GM19025 (cell line): ENCODE results near the gene KRT34.
"Not testable (repeated sequence)": the region's sequence is repeated elsewhere in the genome, so short reads cannot be mapped to it uniquely, and the experiment has no call there.

Source experiments
- ATAC-seq: cut with Tn5 transposase; IDR thresholded peaks from one replicate; pipeline ENCODE4 v1.9.1; 2021; ENCODE audit warnings: mild to moderate bottlenecking, low read depth, moderate library complexity; ENCODE audit not compliant: unreplicated experiment

KRT34 gene

DNA sequence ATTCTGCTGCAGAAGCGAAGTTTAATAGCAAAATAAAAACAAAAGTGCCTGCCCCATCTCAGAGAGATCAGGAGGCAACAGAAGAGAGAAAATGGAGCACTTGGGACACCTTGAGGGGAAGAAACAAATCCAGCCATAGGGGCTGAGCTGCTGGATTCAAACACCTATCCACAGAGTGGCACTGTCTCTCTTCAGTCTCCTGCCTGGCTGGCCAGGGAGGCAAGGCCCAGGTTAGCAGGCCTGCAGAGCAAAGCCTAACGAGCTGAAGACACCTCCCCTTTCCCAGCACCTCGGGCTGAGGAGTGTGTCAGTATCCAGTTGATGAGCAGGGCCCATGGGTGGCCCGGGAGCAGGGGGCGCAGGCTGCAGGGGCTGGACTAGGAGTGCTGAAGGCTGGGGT, 24.1 kb upstream of the KRT34 start:
- ATAC-seq = no peak

GRCh38 chr17:41404024-41404671, 22.0 kb upstream of the KRT34 start:
- ATAC-seq = no peak

GRCh38 chr17:41403404-41404023, 21.4 kb upstream of the KRT34 start:
- ATAC-seq = no peak

DNA sequence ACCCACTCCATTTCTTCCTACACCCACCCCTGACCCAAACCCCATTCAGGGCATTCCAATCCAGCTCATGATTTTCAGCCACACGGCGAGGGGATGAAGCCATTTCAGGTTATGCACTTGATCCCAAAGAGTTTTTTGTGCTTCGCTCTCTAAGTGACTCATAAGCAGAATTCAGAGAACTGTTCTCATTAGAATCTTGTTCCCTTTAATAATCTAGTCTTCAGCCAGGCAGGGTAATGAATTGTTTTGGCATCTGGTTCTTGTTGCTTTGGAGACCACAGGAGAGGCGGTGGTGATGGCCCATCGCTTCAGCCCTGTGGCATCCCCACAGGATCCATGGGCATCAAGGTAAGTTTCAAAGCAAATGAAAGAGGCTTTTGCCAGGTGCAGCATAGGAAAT, 20.1 kb upstream of the KRT34 start:
- ATAC-seq = no peak

- ATAC-seq = no peak
Observed at GRCh38 chr17:41396996-41397660, 15.0 kb upstream of the KRT34 start, which contains the start of gene KRT31. TSS of gene KRT31 (minus strand) at chr17:41397608. CDS start at chr17:41397539, 69 bp downstream.

GRCh38 chr17:41396340-41396739, 14.2 kb upstream of the KRT34 start:
- no peak for ATAC-seq

DNA sequence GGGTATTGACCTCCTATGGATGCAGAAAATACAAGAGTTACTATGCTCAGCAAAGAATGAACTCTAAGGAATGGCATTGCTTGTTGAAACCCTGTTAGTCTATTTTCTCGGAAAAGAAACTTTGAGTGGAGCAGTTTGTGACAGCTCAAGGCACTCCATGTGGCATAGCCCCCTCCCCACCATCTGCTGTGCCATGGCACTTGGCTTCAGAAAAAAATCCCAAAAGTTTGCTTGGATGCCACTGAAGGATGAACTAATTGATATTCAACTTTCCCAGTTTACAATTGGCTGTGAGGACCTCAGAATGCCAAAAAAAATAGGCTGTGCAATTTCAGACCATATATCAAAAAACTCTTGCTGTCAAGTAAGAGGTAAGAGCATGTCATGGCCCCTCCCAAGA, 13.5 kb upstream of the KRT34 start:
- ATAC-seq = no peak

- ATAC-seq = not testable (repeated sequence)
Observed at GRCh38 chr17:41395044-41395443, 12.9 kb upstream of the KRT34 start.

GRCh38 chr17:41394254-41394996, 12.3 kb upstream of the KRT34 start:
- ATAC-seq = no peak

GRCh38 chr17:41393826-41394225, 11.7 kb upstream of the KRT34 start:
- no peak for ATAC-seq

DNA sequence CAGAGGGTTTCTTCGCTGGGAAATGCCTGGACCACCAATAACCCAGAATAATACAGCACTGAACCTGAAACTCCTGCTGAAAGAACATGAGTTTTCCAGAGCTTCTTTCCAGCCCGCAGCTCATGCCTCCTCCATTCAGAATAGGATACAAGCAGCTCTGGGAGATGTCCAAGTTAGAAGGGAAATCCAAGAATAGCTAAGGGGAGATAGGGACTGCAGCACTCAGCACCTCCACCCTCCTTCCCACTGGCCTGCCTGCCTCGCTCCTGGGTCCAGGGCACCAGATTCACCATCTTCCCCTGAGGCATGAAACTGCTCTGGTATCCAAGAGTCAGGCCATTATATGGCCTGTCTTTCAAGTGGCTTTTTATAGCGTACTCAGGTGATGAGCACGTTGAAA, 11.2 kb upstream of the KRT34 start:
- ATAC-seq = no peak

DNA sequence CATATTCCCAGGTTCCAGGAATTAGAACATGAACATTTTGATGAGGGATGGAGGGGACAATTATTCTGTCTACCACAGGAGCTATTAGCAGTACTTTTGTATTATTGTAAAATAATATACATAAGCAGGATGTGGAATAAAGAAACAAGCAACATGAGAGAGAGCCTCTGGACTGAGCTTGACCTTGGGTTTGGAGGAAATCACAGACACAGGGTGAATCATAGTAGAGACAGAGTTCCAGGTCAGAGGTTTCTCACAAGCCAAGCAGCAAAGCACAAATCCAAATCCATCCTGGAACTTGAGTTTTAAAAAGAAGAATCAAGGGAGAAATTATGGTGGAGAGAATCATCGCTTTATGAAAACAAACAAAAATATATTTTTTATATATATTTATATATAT, 10.2 kb upstream of the KRT34 start:
- ATAC-seq = no peak

- no peak for ATAC-seq
Observed at GRCh38 chr17:41391535-41391934, 9.4 kb upstream of the KRT34 start.

- no peak for ATAC-seq
Observed at GRCh38 chr17:41390411-41390938, 8.4 kb upstream of the KRT34 start.

DNA sequence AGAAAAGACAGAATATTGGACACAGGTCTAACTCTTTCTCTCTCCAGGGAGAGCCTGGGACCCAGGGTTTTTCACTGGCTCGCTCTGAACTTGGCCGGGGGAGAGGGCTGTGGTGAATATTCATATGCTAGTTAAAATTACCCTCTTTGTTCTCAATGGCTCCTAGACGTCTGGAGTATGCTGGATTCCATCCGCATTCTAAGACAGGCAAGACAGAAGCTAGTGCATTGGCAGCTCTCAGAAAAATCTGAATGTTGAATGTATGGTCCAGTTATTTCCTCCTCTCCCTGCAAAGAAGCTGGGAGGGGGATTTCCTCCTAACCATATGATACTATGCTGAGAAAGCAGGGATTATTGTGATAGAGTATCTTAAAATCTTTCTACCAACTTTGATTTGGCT, 5.6 kb upstream of the KRT34 start:
- ATAC-seq = no peak

DNA sequence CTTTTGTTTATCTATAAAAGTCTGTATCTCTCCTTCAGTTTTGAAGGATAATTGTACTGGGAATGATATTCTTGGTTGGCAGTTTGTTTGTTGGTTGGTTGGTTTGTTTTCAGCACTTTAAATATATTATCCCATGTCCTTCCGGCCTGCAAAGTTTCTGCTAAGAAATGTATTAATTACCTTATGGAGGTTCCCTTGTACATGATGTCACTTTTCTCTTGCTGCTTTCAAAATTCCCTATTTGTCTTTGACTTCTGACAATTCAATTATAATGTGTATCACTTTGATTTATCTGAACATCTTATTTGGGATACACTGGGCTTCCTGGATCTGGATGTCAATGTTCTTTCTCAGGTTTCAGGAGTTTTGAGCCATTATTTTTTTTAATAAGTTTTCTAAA, 4.1 kb upstream of the KRT34 start:
- ATAC-seq = no peak

DNA sequence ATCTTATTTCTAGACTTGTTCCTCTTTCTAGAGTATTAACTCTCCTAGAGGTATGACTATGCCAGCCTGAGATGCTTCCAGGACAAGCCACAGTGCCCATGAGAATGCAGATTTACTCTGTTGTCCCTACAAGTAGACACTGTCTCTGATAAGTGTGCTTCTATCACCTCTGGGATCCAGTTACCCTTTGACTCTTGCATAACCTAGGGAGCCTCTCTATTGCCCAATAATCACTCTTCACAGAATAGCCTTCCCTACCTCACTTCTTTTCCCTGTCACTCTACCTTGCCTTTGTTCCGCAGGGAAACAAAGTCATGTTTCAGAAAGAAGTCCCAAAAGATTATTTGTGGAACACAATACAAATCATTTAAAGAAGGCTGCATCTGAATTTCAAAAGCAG, 1.6 kb upstream of the KRT34 start:
- no peak for ATAC-seq

- ATAC-seq = no peak
Observed at GRCh38 chr17:41382394-41382793, 288 bp upstream of the KRT34 start.

- ATAC-seq = not testable (repeated sequence)
Observed at GRCh38 chr17:41380091-41380490, 2.0 kb downstream of the KRT34 start.

- ATAC-seq = no peak
Observed at GRCh38 chr17:41377546-41377945, 4.6 kb downstream of the KRT34 start.

DNA sequence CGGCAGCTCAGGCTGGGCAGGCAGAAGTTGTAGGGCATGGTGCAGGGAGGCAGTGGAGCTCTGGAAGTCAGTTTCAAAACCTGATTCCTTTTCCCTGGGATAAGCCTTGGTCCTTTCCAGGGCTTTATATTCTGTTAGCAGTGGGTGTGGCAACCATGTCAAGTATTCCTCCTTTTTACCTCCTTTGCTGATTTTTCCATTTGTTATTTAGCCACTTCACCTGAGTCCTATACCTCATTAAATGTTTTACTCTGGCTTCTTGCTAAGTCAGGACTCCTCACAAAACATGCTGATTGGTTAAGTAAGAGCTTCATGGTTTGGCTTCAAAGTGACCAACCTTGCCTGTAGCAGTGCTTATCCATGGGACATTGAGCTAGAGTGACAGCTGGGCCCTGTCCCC, 12.4 kb downstream of the KRT34 start, which contains the start of gene KRT33B:
Gene KRT33B, minus strand, starts transcription at position 101 of the 400 bp plus-strand sequence. Its CDS starts 63 bp downstream, at position 38.
- no peak for ATAC-seq
